ENCODE data around the gene DHX9. TPM values are rescaled to one million over a fixed set of nuclear protein-coding genes. Genes with fewer than 3 reads are reported as not detected.

Gene DHX9
- total and polyA plus RNA-seq, 12 donors: 19.5 to 69.4 (median 55.2) TPM

DNA sequence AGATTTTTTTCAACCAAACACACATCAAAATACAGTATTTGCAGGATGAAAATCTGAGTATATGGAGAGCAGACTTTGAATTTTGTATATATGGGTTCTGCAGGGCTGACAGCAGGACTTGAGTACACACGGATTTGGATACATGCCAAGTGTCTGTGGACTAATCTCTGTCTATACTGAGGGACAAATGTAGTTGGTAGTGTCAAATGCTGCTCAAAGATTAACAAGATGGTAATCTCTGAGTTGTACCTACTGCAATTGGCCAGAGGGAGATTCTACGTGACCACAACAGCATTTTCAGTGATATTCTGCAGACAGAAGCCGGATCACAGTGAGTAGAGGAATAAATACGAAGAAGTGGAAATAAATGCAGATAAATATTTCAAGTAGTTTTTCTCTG is 70.4 kb downstream of the DHX9 start:
- intact Hi-C loops (cut with DNase I): no loop called here
- Histone ChIP-seq H3K36me3 (no peaks in the 10 kb centered on the region), H3K9me3 (peaks cover 0 to 15% (median 0%) of the 10 kb centered on the region in 11 donors), H3K4me1 (no peaks in the 10 kb centered on the region), H3K27me3 (peaks cover 0 to 4% (median 0%) of the 10 kb centered on the region in 7 donors), H3K27ac (no peak overlapping the region), H3K4me3 (no peak overlapping the region)
- WGBS, 2 donors: 64% methylated on average over 4 of the region's 4 CpGs
- ATAC-seq: no peak
- DNase-seq: no peak
- TF ChIP-seq CTCF (IDR thresholded peaks at IDR 0.05): no peak

GRCh38 chr1:182910143-182910542 is 71.0 kb downstream of the DHX9 start:
- H3K9me3 ChIP-seq: peaks cover 0 to 15% (median 0%) of the 10 kb centered on the region in 11 donors
- no peaks in the 10 kb centered on the region for H3K4me1 ChIP-seq
- H3K36me3 ChIP-seq: no peaks in the 10 kb centered on the region
- intact Hi-C loops (cut with DNase I): no loop called here
- DNase-seq (no peak), ATAC-seq (no peak)
- no peak for TF ChIP-seq CTCF (IDR thresholded peaks at IDR 0.05)
- WGBS, 2 donors: 100% methylated on average over 1 of the region's 1 CpG
- H3K4me3 ChIP-seq: no peak overlapping the region
- peaks cover 0 to 4% (median 0%) of the 10 kb centered on the region in 7 donors for H3K27me3 ChIP-seq
- H3K27ac ChIP-seq: no peak overlapping the region

DNA sequence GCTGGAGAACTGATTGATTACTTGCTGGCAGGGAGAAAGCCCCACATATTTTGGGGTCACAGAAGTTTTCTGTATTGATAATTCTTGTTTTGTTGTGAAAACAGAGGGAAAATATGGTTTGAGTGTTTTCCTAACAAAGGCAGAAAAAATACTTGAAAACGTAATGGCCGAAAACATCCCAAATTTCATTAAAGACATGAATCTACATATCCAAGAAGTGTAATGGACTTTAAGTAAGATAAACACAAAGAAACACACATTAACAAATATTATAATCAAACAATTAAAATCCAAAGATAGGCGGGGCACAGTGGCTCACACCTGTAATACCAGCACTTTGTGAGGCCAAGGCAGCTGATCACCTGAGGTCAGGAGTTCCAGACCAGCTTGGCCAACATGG is 74.3 kb downstream of the DHX9 start:
- H3K36me3 ChIP-seq: no peaks in the 10 kb centered on the region
- DNase-seq (no peak), ATAC-seq (no peak)
- peaks cover 0 to 17% (median 0%) of the 10 kb centered on the region in 11 donors for H3K9me3 ChIP-seq
- intact Hi-C loops (cut with DNase I): no loop called here
- H3K27ac ChIP-seq: no peak overlapping the region
- no peak overlapping the region for H3K4me3 ChIP-seq
- no peaks in the 10 kb centered on the region for H3K4me1 ChIP-seq
- no peak for TF ChIP-seq CTCF (IDR thresholded peaks at IDR 0.05)
- H3K27me3 ChIP-seq: peaks cover 0 to under 1% (median 0%) of the 10 kb centered on the region in 7 donors
- 94 to 100% methylated on average over 3 of the region's 3 CpGs for WGBS, 2 donors

DNA sequence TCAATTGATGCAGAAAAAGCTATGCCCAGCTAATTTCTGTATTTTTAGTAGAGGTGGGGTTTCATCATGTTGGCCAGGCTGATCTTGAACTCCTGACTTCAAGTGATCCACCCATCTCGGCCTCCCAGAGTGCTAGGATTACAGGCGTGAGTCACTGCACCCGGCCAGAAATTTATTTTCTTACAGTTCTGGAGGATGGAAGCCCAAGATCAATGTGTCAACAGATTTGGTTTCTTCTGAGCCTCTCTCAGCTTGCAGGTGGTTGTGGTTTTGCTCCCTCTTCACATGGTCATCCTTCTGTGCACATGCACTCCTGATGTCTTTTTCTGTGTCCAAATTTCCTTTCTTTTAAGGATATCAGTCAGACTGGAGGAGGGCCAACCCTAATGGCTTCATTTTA is 78.2 kb downstream of the DHX9 start:
- Histone ChIP-seq H3K4me3 (no peak overlapping the region), H3K36me3 (no peaks in the 10 kb centered on the region), H3K9me3 (peaks cover 0 to 20% (median 0%) of the 10 kb centered on the region in 11 donors), H3K27ac (no peak overlapping the region), H3K4me1 (no peaks in the 10 kb centered on the region), H3K27me3 (peaks cover 0 to 13% (median 0%) of the 10 kb centered on the region in 7 donors)
- intact Hi-C loops (cut with DNase I): no loop called here
- DNase-seq (no peak), ATAC-seq (no peak)
- no peak for TF ChIP-seq CTCF (IDR thresholded peaks at IDR 0.05)
- 86 to 91% methylated on average over 3 of the region's 3 CpGs for WGBS, 2 donors
